NCI-H2081 (cell line): ENCODE results near the gene MPPED1.

Experiments used
- DNase-seq, 2 experiments: peaks; one replicate each; lab custom pipeline; 2025; lab: John Stamatoyannopoulos, UW

Gene MPPED1

DNA sequence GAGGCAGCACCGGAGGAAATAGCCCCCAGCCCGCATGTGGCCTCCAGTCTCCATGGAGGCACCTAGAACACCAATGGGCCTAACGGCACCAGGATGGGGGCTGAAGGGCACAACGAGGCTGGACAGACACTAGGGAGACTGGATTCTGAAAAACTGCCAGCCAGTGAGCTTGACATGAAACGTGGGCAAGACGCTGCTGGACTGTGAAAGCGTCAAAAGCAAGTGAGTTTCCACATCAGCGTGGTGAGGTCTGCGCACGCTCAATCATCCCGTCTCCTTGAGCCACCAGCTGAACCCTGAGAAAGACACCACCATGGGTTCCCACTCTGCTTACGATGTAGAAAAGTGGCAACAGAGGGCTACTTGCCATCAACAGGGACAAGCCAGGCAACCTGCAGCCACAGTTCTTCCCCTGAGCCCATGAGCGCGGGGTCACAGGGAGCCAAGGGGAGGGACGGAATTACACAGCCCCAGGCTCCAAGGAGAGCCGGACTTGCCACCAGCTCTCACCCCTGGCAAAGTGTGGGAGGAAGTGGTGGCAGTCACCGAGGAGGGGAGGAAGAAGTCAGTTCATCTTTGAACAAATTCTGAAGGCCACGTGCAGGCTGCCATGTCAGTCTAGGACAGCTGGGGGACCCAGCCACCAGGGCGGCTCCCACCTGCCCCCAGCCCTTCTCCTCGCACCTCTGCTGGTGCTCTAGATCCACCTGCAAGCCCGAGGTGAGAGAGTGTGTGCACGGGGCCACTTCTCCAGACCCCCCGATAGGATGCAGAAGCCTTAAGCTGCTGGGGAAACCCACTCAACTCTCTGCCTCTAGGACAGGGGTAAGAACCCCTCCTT lies 131.1 kb downstream of the MPPED1 start:
- no peak for DNase-seq

GRCh38 chr22:43543522-43544288 lies 131.9 kb downstream of the MPPED1 start:
- no peak for DNase-seq

- DNase-seq, result no peak
These were observed 132.5 kb downstream of the MPPED1 start for GRCh38 chr22:43544289-43544673.

DNA sequence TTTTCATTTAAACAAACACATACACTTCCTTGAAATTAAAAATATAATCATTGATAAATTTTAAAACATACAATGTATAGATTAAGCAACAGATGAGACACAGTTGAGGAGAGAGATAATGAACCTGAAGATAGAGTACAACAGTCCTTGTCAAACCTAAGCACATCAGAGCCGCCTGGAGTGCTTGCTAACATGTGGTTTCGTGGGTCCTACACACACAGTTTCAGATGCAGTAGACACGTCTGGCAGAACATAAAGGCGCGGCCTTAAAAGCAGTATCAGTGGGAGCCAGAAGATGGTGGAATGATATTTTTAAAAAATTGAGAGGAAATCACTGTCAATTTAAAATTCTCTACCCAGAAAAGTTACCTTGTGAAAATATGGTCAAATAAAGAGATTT lies 134.4 kb downstream of the MPPED1 start:
- DNase-seq, result no peak

- DNase-seq, result no peak
These were observed 138.3 kb downstream of the MPPED1 start for GRCh38 chr22:43550024-43550620.

DNA sequence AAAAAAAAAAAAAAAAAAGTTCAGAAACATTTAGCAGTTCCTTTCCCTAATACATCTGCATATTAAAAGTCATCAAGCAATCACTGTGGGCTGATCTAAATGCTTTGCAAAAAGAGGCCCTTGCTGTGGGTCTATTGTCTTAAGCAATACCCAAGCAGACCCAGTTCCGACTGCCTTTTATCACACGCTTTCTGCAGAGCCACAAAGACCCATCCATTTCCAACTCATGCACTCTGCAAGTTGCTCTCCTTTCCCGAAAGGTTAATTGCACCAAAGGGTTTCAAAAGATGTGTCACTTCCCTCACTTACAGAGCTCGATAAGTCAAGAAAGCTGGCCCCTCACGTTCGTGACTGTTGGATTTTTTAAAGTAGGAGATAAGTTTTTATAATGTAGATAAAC lies 138.9 kb downstream of the MPPED1 start:
- DNase-seq, result no peak

GRCh38 chr22:43553451-43554258 lies 141.8 kb downstream of the MPPED1 start:
- no peak for DNase-seq

GRCh38 chr22:43554259-43554636 lies 142.4 kb downstream of the MPPED1 start:
- no peak for DNase-seq

DNA sequence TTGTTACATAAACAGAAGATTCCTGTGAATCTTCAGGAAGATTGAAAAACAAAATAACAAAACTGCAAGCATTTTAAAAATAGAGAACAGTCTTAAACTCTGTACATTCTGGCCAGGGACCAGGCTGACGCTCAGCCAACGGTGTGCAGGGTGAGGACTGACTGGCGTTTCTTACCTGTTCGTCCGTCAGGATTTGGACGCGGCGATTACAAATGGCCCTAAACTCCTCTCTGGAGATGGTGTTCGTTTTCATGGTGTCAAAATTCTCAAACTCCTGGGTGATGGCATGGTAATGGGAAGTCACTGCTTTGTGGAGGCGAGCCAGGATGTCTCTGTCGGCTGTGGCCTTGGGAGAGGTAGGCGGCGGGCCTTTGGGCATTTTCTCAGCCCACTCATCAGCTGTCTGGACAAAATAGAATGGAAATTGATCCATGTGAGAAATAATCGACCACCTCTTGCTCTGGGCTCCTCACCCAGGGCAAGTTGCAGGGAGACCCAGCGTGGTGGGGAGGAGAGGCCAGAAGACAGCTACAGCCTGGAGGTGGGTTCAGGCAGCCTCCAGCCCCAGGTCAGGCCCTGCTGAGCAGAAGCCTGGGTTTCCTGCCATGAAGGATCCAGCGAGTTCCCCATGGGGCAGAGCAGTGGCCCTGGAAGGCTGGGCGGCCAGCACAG lies 143.0 kb downstream of the MPPED1 start:
- DNase-seq, result no peak

- DNase-seq, result no peak
These were observed 144.0 kb downstream of the MPPED1 start for GRCh38 chr22:43555561-43556515.
